GM18519 (cell line): Measurements from ENCODE around the gene STAT3.
"Not testable (repeated sequence)": the region's sequence is repeated elsewhere in the genome, so short reads cannot be mapped to it uniquely, and the experiment has no call there.

Experiments used
- ATAC-seq: cut with Tn5 transposase; IDR thresholded peaks from one replicate; pipeline ENCODE4 v1.9.1; 2021; ENCODE audit warnings: mild to moderate bottlenecking, moderate library complexity; ENCODE audit not compliant: unreplicated experiment, low FRiP score

STAT3 gene

DNA sequence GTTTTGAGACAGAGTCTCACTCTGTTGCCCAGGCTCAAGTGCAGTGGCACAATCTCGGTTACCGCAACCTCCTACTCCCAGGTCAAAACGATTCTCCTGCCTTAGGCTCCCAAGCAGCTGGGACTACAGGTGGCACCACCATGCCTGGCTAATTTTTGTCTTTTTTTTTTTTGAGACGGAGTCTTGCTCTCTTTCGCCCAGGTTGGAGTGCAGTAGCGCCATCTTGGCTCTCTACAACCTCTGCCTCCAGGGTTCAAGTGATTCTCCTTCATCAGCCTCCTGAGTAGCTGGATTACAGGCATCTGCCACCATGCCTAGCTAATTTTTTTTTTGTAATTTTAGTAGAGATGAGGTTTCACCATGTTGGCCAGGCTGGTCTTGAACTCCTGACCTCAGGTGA is 70.3 kb downstream of the STAT3 start:
- ATAC-seq = not testable (repeated sequence)

DNA sequence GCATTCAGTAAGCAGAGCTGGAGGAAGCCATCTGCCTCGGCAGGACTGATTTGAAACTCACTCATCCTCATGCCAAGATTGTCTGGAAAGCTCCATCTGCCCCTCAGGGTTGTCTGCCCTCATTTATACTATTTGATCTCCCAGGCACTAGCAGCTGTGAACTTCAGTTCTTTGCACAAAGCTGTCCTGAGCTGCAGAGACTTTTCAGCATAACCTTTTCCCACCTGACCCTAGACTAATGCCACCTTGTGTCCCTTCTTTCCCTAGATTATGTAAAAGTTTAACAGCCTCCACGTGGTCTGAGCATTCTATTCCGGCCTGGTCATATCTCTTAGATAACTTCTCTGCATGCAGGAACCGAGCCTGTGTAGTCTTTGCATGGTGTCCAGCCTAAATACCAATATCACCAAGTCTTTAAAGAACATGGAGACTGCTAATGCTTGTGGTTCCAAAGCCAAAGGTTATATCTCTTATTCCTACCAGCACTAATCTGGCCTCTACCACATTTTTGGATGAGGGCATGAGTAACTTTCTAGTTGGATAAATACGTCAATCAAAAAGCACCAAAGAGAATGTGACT is 70.9 kb downstream of the STAT3 start:
- ATAC-seq = no peak

DNA sequence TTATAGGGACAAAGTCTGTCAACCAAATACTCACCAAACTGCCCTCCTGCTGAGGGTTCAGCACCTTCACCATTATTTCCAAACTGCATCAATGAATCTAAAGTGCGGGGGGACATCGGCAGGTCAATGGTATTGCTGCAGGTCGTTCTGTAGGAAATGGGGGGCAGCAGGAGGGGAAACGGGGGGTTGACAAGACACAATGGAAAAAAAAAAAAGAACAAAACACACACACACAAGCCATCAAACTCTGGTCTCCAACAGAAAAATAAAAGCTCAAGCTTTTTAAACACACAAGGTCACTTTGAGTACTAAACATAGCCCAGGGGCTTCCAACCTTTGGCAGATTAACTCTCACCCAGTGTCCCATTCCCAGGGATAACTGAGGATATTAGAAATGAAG is 71.5 kb downstream of the STAT3 start:
- ATAC-seq = no peak

DNA sequence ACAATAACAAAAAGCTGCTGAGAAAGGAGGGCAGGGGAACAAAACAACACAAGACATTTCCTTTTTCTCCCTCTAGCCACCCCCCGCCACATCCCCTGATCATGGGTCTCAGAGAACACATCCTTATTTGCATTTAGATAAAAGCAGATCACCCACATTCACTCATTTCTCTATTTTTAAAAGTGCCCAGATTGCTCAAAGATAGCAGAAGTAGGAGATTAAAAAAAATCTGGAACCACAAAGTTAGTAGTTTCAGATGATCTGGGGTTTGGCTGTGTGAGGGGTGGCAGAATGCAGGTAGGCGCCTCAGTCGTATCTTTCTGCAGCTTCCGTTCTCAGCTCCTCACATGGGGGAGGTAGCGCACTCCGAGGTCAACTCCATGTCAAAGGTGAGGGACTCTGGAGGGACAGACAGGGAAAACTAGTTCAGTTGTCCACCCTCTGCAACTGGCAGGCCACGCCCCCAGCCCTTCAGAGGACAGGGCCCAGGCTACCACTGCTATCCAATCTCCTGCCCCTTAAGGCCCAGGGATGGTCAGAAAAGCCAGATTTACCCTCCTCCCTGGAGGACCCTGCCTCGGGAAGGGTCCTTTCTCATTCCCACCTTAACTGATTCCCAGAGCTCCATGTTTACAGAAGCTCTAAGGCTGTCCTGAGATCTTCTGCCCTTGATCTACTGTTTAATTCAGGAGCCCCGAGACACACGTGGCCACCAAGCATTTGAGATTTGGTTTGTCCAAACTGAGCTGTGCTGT is 72.7 kb downstream of the STAT3 start:
- ATAC-seq = no peak

DNA sequence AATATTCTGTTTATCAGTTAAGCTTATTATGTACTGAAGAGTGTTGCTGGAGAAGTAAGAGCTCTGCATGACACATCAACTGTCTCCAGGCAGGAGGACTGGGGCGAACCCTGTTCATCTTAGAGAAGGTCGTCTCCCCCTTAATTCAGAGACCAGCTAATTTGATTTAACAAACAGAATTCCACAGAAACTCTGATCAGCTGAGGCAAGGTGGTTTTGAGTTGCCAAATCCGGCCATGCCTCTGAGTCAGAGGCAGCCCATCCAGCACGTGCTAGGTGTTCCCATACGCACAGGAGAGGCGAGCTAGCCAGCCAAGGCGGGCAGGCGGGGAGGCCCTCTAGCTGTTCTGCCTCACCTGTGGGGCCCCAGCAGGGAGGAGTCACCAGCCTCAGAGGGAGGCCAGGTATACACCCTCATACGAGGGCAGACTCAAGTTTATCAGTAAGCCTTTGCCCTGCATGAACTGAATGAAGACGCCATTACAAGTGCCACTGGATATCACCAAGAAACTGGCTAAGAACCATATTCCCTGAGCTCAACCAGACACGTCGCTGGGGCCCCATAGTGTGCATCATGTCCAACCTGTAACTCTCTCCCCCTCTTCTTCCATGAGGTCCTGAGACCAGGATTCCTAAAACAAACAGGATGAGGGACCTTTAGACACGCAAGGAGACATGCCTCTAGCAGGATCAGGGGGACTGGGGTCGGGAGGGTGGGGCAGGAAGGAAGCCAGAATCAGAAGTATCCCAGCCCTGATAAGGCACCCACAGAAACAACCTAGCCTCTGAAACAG is 74.3 kb downstream of the STAT3 start:
- ATAC-seq = no peak

DNA sequence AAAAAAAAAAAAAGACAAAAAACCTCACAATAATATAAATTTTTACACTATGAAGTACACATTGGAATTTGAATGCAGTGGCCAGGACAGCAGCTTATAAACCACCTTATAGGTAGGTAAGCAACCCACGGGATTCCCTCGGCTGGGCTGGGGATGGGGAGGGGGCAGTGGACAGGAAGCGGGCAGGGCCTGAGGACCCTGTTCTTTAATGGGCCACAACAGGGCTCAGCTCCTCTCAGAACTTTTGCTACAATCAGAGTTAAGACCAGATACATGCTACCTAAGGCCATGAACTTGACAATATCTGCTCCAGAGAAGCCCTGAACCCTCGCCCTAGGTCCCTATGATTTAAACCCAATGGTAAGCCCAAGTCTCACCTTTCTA is 74.9 kb downstream of the STAT3 start:
- ATAC-seq = no peak

DNA sequence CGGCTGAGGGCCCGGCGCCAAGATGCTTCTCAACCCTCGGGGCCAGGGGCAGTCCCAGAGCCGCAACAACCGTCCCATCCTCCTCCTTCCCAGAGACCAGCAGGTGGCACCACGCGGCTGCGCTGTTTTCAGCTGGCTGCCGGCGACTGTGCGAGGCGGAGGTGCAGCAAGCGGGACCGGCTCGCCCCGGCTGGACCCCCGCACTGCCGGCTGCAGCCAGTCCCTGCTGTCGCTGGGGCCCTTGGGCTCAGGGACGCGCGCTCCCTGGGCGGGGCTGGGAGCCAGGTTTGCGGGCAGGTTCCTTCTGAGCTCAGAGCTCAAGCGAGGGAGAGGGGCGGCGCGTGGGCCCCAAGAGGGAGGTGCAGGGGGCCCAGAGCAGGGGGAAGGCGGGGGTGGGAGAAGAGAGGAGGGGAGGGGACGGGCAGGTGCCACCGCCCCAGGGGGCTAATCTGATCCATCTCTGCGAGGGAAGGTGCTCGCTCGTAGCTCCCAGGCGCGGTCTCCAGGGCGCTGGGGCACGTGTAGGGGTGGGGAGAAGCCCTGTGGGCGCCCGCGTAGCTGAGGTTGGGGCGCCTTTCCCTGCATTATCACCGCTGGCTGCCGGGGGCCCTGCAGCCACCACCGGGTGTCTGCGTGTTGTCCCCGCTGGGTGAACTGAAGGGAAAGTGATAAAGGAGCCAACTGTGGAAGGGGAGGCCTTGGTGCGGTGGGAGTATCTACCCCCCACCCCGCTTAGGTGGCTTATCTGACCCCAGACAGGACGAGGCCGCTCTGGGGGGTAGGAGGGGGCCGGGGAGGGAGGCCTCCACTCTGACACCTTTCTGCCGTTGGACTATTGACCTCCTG is 75.7 kb downstream of the STAT3 start:
- no peak for ATAC-seq

DNA sequence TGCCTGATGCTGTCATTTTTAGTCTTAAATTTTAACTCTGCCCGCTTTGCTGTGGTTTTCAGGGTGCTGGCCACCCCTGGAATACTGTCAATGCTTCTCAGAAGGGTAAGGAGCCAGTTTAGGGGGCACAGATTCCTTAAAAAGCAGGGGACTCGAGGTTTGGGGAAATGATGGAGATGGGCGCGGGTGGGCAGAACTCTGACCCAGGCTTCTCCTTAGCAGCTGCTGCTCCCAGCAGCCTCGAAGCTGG is 76.3 kb downstream of the STAT3 start:
- ATAC-seq = no peak

DNA sequence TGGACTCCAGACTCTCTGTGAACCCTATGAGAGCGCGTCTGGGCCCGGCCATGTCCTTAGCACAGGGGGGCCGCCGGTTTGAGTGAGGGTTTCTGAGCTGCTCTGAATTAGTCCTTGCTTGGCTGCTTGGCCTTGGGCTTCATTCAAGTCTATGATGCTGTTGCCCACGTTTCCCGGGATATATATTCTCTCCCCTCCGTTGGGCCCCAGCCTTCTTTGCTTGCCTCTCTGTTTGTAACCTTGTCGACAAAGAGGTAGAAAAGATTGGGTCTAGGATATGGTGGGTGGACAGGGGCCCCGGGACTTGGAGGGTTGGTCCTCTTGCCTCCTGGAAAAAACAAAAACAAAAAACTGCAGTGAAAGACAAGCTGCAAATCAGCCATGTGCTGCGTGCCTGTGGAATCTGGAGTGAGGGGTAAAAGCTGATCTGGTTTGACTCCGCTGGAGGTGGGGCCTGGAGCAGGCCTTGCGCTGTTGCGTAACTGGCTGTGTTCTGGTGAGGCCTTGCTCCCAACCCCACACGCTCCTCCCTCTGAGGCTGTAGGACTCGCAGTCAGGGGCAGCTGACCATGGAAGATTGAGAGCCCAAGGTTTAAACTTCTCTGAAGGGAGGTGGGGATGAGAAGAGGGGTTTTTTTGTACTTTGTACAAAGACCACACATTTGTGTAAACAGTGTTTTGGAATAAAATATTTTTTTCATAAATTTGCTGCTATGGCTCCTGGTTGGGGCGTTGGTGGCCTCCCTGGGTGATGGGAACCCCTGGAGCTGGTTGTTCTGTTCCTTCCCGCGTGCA is 76.8 kb downstream of the STAT3 start:
- no peak for ATAC-seq

DNA sequence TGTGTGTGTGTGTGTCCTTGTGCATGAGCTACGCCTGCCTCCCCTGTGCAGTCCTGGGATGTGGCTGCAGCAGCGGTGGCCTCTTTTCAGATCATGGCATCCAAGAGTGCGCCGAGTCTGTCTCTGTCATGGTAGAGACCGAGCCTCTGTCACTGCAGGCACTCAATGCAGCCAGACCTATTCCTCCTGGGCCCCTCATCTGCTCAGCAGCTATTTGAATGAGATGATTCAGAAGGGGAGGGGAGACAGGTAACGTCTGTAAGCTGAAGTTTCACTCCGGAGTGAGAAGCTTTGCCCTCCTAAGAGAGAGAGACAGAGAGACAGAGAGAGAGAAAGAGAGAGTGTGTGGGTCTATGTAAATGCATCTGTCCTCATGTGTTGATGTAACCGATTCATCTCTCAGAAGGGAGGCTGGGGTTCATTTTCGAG is 77.4 kb downstream of the STAT3 start:
- ATAC-seq = no peak

DNA sequence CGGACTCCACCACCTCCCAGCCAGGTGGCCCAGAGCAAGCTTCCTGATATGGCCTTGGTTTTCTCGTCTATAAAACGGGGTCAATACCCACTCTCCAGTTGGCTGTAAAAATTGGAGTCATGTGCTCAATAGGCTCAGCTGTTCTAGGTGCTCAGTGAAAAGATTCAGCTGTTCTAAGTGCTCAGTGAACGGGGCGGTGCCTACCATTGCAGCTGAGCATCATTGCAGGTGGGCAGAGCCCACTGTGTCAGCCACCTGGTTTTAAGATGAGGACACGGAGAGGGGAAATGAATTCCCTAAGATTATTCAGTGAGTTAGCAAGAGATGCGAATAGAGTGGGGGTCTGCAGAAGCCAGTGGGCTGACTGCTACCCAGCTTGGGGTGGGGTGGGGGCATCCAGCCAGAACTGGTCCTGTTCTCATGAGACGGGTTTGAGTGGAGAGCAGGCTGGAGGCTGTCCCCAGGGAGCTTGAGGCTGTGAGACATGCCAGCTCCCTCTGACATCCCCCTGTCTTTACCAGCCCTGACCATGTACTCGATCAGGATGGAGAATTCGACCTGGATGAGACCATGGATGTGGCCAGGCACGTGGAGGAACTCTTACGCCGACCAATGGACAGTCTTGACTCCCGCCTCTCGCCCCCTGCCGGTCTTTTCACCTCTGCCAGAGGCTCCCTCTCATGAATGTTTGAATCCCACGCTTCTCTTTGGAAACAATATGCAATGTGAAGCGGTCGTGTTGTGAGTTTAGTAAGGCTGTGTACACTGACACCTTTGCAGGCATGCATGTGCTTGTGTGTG is 78.1 kb downstream of the STAT3 start:
- no peak for ATAC-seq

DNA sequence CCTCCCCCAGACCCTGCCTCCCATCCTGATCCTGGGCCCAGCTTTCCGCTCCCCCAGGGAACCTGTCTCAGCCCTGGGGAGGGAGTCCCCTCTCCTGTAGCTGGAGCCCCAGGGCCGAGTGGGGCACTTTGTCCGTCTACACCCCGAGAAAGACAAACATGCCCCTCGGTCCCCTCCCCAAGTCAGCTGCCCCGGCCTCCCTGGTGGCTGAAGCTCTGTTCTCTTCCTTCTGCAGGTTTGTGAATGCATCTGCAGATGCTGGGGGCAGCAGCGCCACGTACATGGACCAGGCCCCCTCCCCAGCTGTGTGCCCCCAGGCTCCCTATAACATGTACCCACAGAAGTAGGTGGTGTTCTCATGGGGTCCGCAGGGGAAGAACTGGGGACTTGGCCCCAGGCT is 79.1 kb downstream of the STAT3 start:
- no peak for ATAC-seq

DNA sequence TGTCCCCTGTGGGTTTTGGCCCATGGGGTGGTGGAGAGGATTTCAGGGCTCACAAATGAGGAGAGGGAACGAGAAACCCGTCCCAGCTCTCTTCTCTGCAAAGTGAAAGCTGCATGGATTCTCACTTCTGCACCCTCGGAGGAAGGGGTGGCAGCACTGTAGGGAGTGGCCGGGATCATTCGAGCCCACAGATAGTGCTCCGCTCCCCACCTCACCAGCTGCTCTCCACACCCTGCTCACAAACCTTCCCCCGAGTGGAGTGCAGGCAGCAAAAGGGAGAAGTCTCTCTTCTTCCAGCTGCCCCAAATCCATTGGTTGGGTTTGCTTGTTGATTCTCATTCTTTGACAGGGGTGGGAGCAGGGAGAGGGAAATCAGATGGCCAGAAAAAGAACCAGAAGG is 79.8 kb downstream of the STAT3 start:
- ATAC-seq = no peak

DNA sequence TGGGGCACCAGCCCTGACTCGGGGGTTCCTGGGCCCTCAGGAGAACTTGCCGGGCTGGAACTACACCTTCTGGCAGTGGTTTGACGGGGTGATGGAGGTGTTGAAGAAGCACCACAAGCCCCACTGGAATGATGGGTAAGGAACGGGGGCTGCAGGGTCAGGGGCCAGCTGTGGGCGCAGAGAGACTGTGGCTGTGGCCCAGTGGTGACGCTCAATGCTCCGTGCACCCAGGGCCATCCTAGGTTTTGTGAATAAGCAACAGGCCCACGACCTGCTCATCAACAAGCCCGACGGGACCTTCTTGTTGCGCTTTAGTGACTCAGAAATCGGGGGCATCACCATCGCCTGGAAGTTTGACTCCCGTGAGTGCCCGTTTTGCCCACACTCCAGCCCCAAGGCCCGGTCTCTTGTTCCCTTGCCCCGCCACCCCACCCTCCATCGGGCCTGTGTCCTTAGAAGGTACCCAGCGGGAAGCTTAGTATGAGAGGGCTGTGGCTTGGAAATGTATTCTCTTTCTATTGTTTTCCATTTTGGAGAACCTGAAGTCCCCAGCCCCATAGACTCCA is 80.8 kb downstream of the STAT3 start:
- ATAC-seq = no peak

DNA sequence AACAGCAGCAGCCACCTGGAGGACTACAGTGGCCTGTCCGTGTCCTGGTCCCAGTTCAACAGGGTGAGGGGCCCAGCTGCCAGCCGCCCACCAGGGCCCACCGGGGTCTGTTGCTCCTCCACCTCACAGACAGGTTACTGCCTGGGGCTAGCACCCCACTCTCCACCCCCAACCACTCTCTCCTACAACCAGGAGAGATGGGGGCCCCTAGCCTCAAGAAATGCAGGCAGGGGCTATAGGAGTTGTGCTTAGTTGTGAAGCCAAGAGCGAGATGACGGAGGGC is 81.9 kb downstream of the STAT3 start:
- no peak for ATAC-seq

DNA sequence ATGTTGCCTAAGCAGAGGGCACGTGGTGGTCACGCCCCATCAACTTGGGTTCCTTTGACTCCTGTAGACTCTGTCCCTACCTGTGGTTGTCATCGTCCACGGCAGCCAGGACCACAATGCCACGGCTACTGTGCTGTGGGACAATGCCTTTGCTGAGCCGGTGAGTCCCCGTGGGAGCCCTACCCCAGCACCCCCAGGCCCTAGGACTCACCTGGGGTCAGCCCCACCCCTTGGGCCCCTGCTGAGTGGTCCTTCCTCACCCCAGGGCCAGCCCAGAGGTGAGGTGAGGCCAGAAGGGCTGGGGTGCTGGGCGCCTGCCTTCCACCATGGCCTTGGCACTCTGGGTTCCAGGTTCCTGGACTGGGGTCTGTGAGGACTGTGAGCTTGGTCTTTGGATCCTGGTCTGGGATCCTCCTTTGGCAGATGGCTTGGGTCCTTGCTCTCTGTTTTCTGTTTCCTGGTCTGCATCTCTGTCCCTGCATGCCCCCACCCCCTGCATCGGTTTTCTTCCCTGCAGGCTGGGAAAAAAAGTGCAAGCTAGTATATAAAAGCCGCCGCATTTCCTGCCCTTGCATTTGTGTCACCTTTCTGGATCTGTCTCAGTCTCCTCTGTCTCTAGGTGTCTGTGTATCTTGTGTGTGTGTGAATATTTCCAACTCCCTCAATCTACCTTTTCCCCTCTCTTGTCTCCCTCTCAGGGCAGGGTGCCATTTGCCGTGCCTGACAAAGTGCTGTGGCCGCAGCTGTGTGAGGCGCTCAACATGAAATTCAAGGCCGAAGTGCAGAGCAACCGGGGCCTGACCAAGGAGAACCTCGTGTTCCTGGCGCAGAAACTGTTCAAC is 82.5 kb downstream of the STAT3 start:
- ATAC-seq = no peak

DNA sequence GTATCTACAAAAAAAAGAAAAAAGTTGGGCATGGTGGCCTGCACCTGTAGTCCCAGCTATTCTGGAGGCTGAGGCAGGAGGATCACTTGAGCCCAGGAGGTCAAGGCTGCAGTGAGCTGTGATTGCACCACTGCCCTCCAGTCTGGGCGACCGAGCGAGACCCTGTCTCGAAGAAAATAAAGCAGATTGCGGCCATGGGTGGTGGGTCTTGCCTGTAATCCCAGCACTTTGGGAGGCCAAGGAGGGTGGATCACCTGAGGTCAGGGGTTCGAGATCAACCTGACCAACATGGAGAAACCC is 83.3 kb downstream of the STAT3 start:
- not testable (repeated sequence) for ATAC-seq

DNA sequence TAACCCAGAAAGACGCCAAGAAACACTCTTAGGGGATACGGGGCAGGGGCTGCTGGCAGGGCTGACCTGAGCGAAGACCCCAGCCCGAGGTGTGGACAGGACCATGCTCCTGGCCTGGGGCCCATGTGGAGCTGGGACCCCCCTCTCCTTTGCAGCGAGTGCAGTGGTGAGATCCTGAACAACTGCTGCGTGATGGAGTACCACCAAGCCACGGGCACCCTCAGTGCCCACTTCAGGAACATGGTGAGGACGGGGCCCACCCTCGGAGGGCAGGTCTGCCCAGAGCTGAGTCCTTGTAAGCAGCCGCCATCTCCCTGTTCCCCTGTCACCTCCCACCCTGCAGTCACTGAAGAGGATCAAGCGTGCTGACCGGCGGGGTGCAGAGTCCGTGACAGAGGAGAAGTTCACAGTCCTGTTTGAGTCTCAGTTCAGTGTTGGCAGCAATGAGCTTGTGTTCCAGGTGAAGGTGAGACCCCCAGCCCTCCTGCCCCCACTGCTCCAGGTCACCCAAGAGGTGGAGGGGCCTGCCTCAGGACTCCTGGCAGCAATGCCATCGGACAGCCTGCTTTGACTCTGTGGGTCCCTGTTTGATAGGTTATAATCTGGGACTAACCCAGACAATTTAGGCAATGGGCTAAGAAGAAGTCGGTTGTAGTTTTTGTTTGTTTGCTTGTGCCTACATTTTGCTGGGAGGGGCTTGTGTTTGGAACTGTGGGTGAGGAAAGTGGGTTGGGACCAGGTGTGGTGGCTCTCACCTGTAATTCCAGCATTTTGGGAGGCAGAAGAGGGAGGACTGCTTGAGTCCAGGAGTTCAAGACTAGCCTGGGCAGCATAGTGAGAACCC is 83.8 kb downstream of the STAT3 start:
- no peak for ATAC-seq
